ENCODE results near the gene LAMC2. TPM values are rescaled to one million over a fixed set of nuclear protein-coding genes. Genes with fewer than 3 reads are reported as not detected.
"Not testable (repeated sequence)": the region's sequence is repeated elsewhere in the genome, so short reads cannot be mapped to it uniquely, and the experiment has no call there.

Gene LAMC2
- total RNA-seq (4.3 TPM), polyA plus RNA-seq (2.5 TPM)

- no peaks in the 10 kb centered on the region for H3K36me3 ChIP-seq (ENCODE audit: insufficient read depth)
- H3K27ac ChIP-seq (ENCODE audit: low read depth), result no peak within 1 kb of the TSS
- peak within 1 kb of the TSS; percentile 3 for H3K4me3 ChIP-seq (ENCODE audit: low read depth, low read length)
- WGBS, result 22% methylated on average over 30 of the region's 30 CpGs
- no peak for DNase-seq (ENCODE audit: extremely low spot score)
- H3K4me1 ChIP-seq (ENCODE audit: insufficient read depth), result no peaks in the 10 kb centered on the region
Observed at GRCh38 chr1:183185941-183186490, at the start of gene LAMC2. TSS of gene LAMC2 (plus strand) at chr1:183186264. CDS start at chr1:183186353, 89 bp downstream.

GRCh38 chr1:183137782-183138181 lies 48.3 kb upstream of the LAMC2 start:
- no peak overlapping the region for H3K27ac ChIP-seq (ENCODE audit: low read depth)
- H3K4me3 ChIP-seq (ENCODE audit: low read depth, low read length), result no peak overlapping the region
- WGBS, result 46% methylated on average over 3 of the region's 3 CpGs
- peaks cover 1% of the 10 kb centered on the region for H3K4me1 ChIP-seq (ENCODE audit: insufficient read depth)
- DNase-seq (ENCODE audit: extremely low spot score), result no peak
- H3K36me3 ChIP-seq (ENCODE audit: insufficient read depth), result peaks cover 8% of the 10 kb centered on the region

GRCh38 chr1:183138301-183138700 lies 47.8 kb upstream of the LAMC2 start:
- peaks cover 1% of the 10 kb centered on the region for H3K4me1 ChIP-seq (ENCODE audit: insufficient read depth)
- H3K4me3 ChIP-seq (ENCODE audit: low read depth, low read length), result no peak overlapping the region
- DNase-seq (ENCODE audit: extremely low spot score), result no peak
- WGBS, result 70% methylated on average over 4 of the region's 4 CpGs
- H3K27ac ChIP-seq (ENCODE audit: low read depth), result peak overlapping the region; percentile 18
- peaks cover 8% of the 10 kb centered on the region for H3K36me3 ChIP-seq (ENCODE audit: insufficient read depth)

GRCh38 chr1:183139281-183139942 lies 46.7 kb upstream of the LAMC2 start:
- peak; percentile 17 for DNase-seq (ENCODE audit: extremely low spot score)
- Histone ChIP-seq H3K4me1 (ENCODE audit: insufficient read depth) (peaks cover 1% of the 10 kb centered on the region), H3K36me3 (ENCODE audit: insufficient read depth) (peaks cover 6% of the 10 kb centered on the region), H3K4me3 (ENCODE audit: low read depth, low read length) (no peak overlapping the region), H3K27ac (ENCODE audit: low read depth) (peak overlapping the region; percentile 79)
- WGBS, result 64% methylated on average over 4 of the region's 4 CpGs

GRCh38 chr1:183140633-183141032 lies 45.4 kb upstream of the LAMC2 start:
- H3K4me3 ChIP-seq (ENCODE audit: low read depth, low read length), result no peak overlapping the region
- no peak overlapping the region for H3K27ac ChIP-seq (ENCODE audit: low read depth)
- no peak for DNase-seq (ENCODE audit: extremely low spot score)
- H3K4me1 ChIP-seq (ENCODE audit: insufficient read depth), result peaks cover 1% of the 10 kb centered on the region
- H3K36me3 ChIP-seq (ENCODE audit: insufficient read depth), result peaks cover 6% of the 10 kb centered on the region

GRCh38 chr1:183142171-183142570 lies 43.9 kb upstream of the LAMC2 start:
- Histone ChIP-seq H3K36me3 (ENCODE audit: insufficient read depth) (peaks cover 2% of the 10 kb centered on the region), H3K4me1 (ENCODE audit: insufficient read depth) (peaks cover 1% of the 10 kb centered on the region), H3K27ac (ENCODE audit: low read depth) (peak overlapping the region; percentile 38), H3K4me3 (ENCODE audit: low read depth, low read length) (no peak overlapping the region)
- no peak for DNase-seq (ENCODE audit: extremely low spot score)
- 83% methylated on average over 2 of the region's 2 CpGs for WGBS

GRCh38 chr1:183143576-183144315 lies 42.3 kb upstream of the LAMC2 start:
- WGBS, result 64% methylated on average over 7 of the region's 7 CpGs
- Histone ChIP-seq H3K36me3 (ENCODE audit: insufficient read depth) (peaks cover 2% of the 10 kb centered on the region), H3K27ac (ENCODE audit: low read depth) (peak overlapping the region; percentile 38), H3K4me1 (ENCODE audit: insufficient read depth) (peaks cover 1% of the 10 kb centered on the region), H3K4me3 (ENCODE audit: low read depth, low read length) (no peak overlapping the region)
- DNase-seq (ENCODE audit: extremely low spot score), result no peak

GRCh38 chr1:183144752-183145151 lies 41.3 kb upstream of the LAMC2 start:
- WGBS, result 59% methylated on average over 3 of the region's 3 CpGs
- peaks cover 2% of the 10 kb centered on the region for H3K36me3 ChIP-seq (ENCODE audit: insufficient read depth)
- H3K4me3 ChIP-seq (ENCODE audit: low read depth, low read length), result no peak overlapping the region
- no peak for DNase-seq (ENCODE audit: extremely low spot score)
- peaks cover 1% of the 10 kb centered on the region for H3K4me1 ChIP-seq (ENCODE audit: insufficient read depth)
- no peak overlapping the region for H3K27ac ChIP-seq (ENCODE audit: low read depth)

- Histone ChIP-seq H3K4me1 (ENCODE audit: insufficient read depth) (no peaks in the 10 kb centered on the region), H3K27ac (ENCODE audit: low read depth) (no peak overlapping the region), H3K36me3 (ENCODE audit: insufficient read depth) (peaks cover 1% of the 10 kb centered on the region), H3K4me3 (ENCODE audit: low read depth, low read length) (no peak overlapping the region)
- DNase-seq (ENCODE audit: extremely low spot score), result no peak
- 83% methylated on average over 2 of the region's 2 CpGs for WGBS
Observed at GRCh38 chr1:183147735-183148134, 38.3 kb upstream of the LAMC2 start.

- Histone ChIP-seq H3K36me3 (ENCODE audit: insufficient read depth) (no peaks in the 10 kb centered on the region), H3K4me3 (ENCODE audit: low read depth, low read length) (no peak overlapping the region), H3K4me1 (ENCODE audit: insufficient read depth) (no peaks in the 10 kb centered on the region), H3K27ac (ENCODE audit: low read depth) (no peak overlapping the region)
- no peak for DNase-seq (ENCODE audit: extremely low spot score)
- 20% methylated on average over 5 of the region's 5 CpGs for WGBS
Observed at GRCh38 chr1:183148599-183148998, 37.5 kb upstream of the LAMC2 start.

- Histone ChIP-seq H3K36me3 (ENCODE audit: insufficient read depth) (no peaks in the 10 kb centered on the region), H3K27ac (ENCODE audit: low read depth) (peak overlapping the region; percentile 15), H3K4me3 (ENCODE audit: low read depth, low read length) (no peak overlapping the region), H3K4me1 (ENCODE audit: insufficient read depth) (no peaks in the 10 kb centered on the region)
- DNase-seq (ENCODE audit: extremely low spot score), result no peak
- 78% methylated on average over 1 of the region's 1 CpG for WGBS
Observed at GRCh38 chr1:183149273-183149672, 36.8 kb upstream of the LAMC2 start.

GRCh38 chr1:183150032-183150431 lies 36.0 kb upstream of the LAMC2 start:
- not testable (repeated sequence) for H3K27ac ChIP-seq (ENCODE audit: low read depth); H3K36me3 ChIP-seq (ENCODE audit: insufficient read depth); H3K4me3 ChIP-seq (ENCODE audit: low read depth, low read length); DNase-seq (ENCODE audit: extremely low spot score); H3K4me1 ChIP-seq (ENCODE audit: insufficient read depth)
- WGBS, result 100% methylated on average over 1 of the region's 1 CpG

GRCh38 chr1:183150445-183150844 lies 35.6 kb upstream of the LAMC2 start:
- H3K27ac ChIP-seq (ENCODE audit: low read depth), result no peak overlapping the region
- no peaks in the 10 kb centered on the region for H3K4me1 ChIP-seq (ENCODE audit: insufficient read depth)
- no peaks in the 10 kb centered on the region for H3K36me3 ChIP-seq (ENCODE audit: insufficient read depth)
- DNase-seq (ENCODE audit: extremely low spot score), result no peak
- no peak overlapping the region for H3K4me3 ChIP-seq (ENCODE audit: low read depth, low read length)

- Histone ChIP-seq H3K4me1 (ENCODE audit: insufficient read depth) (no peaks in the 10 kb centered on the region), H3K4me3 (ENCODE audit: low read depth, low read length) (no peak overlapping the region), H3K36me3 (ENCODE audit: insufficient read depth) (no peaks in the 10 kb centered on the region), H3K27ac (ENCODE audit: low read depth) (no peak overlapping the region)
- DNase-seq (ENCODE audit: extremely low spot score), result no peak
- WGBS, result 87% methylated on average over 7 of the region's 7 CpGs
Observed at GRCh38 chr1:183152180-183152579, 33.9 kb upstream of the LAMC2 start.
